Spleen (tissue), 7 donors: ENCODE results near the gene GBP2.

ENCODE experiments used
- CTCF ChIP-seq, 11 experiments: fragments of 200-600 bp in 7 of 11; fragments of 450-650 bp in 4 of 11; sonication (generic) in 4 of 11; IDR thresholded peaks in 8 of 11; conservative IDR thresholded peaks in 3 of 11; 1 replicate in 7 of 11; 2 replicates in 4 of 11; pipeline versions ENCODE4 v1.4.0 to v1.8.0; 2016 to 2021; ENCODE audit warnings: antibody characterized with exemption in 11 of 11, inconsistent platforms in 4 of 11, mild to moderate bottlenecking in 1 of 11
- POLR2A ChIP-seq, 3 donors: fragments of 450-650 bp; IDR thresholded peaks; one replicate each; pipeline ENCODE4 v1.5.1; 2017; ENCODE audit warnings: antibody characterized with exemption in 3 of 3, mild to moderate bottlenecking in 1 of 3
- donor health status: DM: no; HTN: no; CAD: no; lungs with moderate emphysema.
- donor health status: DM: no; HTN: no; CAD: no.
- donor health status: DM: no; HTN: no; CAD: no.

GRCh38 chr1:89089962-89090361 lies 36.0 kb downstream of the GBP2 start:
- no peak for TF ChIP-seq CTCF (IDR thresholded peaks at IDR 0.05 in 8 of 11, conservative IDR thresholded peaks at IDR 0.05 in 3 of 11)
- TF ChIP-seq POLR2A (IDR thresholded peaks at IDR 0.05), result no peak
